ENCODE measurements around the gene JPT1. TPM values are rescaled to one million over a fixed set of nuclear protein-coding genes. Genes with fewer than 3 reads are reported as not detected.

Gene JPT1
- total RNA-seq, 1 experiment from 2014 or later = 341 TPM

DNA sequence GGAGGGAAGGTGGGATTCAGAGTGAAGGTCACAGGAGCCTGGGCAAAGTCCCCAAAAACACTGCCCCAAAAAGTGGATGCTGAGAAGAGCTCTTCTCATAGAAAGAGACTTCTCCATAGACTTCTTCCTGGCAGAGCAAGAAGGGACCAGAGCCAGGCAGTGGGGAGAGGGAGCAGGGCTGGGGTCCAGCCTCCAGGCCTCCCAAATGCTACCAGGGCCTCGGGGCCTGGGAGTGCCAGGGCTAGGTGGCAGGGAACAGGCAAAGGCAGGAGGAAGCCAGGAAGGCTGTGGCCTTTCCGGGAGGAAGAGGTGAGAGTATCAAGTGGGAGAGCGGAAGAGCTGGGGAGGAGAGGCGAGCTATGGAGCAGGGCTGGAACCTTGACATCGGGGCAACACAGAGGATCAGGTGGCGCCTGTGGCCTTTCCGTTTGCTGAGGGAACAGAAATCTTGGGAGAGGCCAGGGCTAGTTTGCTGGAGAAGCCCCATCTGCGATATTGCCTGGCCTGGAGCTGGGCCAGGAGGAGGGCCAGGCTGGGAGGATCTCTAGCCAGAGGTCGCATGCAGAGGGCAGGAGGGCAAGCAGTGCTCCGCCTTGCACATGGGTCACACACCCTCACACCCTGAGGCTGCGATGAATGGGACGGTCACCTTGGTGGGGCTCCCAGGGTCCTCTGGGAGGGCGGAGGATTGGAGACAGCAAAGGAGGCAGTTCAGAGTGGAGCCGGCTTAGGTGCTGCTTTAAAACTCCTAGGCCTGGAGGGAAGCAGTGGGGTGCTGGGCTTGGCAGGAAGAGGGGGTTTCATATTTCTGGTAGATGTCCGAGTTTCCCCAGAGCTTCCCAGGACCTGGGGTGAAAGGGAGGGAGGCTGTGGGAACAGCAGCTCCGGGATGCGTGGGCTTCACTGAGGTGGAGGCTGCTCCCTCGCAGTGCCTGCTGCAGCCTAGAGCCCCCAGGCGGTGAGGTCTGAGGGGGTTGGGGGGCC lies 63.1 kb downstream of the JPT1 start:
- peaks cover 5% of the 10 kb centered on the region; the same call in 1 of the 2 replicates for H3K36me3 Mint-ChIP-seq
- peak overlapping the region; percentile 45 for H3K4me3 Mint-ChIP-seq
- CTCF ChIA-PET = interaction anchor here (0.6 to 1.9 kb wide), 10 partner anchors 13 to 172 kb away, joined by 3 to 13 read pairs (median 4); no protein-coding TSS in a partner anchor
- H3K4me1 Mint-ChIP-seq = peaks cover 58% of the 10 kb centered on the region
- H3K27ac Mint-ChIP-seq = peak overlapping the region; percentile 91
- no peak for DNase-seq (ENCODE audit: low spot score)
- POLR2A ChIA-PET = no interaction called here
- TF ChIP-seq, protein P1, sequence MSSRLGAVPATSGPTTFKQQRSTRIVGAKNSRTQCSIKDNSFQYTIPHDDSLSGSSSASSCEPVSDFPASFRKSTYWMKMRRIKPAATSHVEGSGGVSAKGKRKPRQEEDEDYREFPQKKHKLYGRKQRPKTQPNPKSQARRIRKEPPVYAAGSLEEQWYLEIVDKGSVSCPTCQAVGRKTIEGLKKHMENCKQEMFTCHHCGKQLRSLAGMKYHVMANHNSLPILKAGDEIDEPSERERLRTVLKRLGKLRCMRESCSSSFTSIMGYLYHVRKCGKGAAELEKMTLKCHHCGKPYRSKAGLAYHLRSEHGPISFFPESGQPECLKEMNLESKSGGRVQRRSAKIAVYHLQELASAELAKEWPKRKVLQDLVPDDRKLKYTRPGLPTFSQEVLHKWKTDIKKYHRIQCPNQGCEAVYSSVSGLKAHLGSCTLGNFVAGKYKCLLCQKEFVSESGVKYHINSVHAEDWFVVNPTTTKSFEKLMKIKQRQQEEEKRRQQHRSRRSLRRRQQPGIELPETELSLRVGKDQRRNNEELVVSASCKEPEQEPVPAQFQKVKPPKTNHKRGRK (CRISPR knock-in tag; IDR thresholded peaks at IDR 0.05; ENCODE audit: borderline replicate concordance) = no peak
- peak; percentile 46 for TF ChIP-seq GABPB1 (CRISPR knock-in tag; IDR thresholded peaks at IDR 0.05)
- no peak for TF ChIP-seq ZNF317 (CRISPR knock-in tag; IDR thresholded peaks at IDR 0.05; ENCODE audit: borderline replicate concordance, low read depth)
- no peaks in the 10 kb centered on the region for H3K9me3 Mint-ChIP-seq
- no peak for ATAC-seq
- H3K27me3 Mint-ChIP-seq (ENCODE audit: low read depth) = no peaks in the 10 kb centered on the region; the same call in 1 of the 2 replicates

- Mint-ChIP-seq H3K4me3 (peak overlapping the region; percentile 86), H3K4me1 (peaks cover 66% of the 10 kb centered on the region), H3K27ac (peak overlapping the region; percentile 61), H3K27me3 (ENCODE audit: low read depth) (no peaks in the 10 kb centered on the region; the same call in 1 of the 2 replicates), H3K36me3 (no peaks in the 10 kb centered on the region), H3K9me3 (no peaks in the 10 kb centered on the region)
- TF ChIP-seq, protein P1 (CRISPR knock-in tag; IDR thresholded peaks at IDR 0.05; ENCODE audit: borderline replicate concordance) = no peak
- TF ChIP-seq ZNF263 (CRISPR knock-in tag; IDR thresholded peaks at IDR 0.05; ENCODE audit: low read depth) = no peak
- no peak for TF ChIP-seq ZNF121 (CRISPR knock-in tag; IDR thresholded peaks at IDR 0.05)
- no peak for TF ChIP-seq ETV6 (CRISPR knock-in tag; IDR thresholded peaks at IDR 0.05)
- no peak for TF ChIP-seq CDX4 (CRISPR knock-in tag; IDR thresholded peaks at IDR 0.05; ENCODE audit: borderline replicate concordance)
- no peak for TF ChIP-seq E2F4 (CRISPR knock-in tag; IDR thresholded peaks at IDR 0.05; ENCODE audit: borderline replicate concordance, low read depth)
- no peak for TF ChIP-seq SMAD3 (CRISPR knock-in tag; IDR thresholded peaks at IDR 0.05; ENCODE audit: borderline replicate concordance)
- no peak for TF ChIP-seq NR2C2 (CRISPR knock-in tag; IDR thresholded peaks at IDR 0.05)
- no peak for TF ChIP-seq FOXP1 (CRISPR knock-in tag; IDR thresholded peaks at IDR 0.05; ENCODE audit: borderline replicate concordance)
- no peak for DNase-seq (ENCODE audit: low spot score)
- ATAC-seq = peak; percentile 5
- POLR2A ChIA-PET = interaction anchor here (0.5 to 2.5 kb wide), 9 partner anchors 10 to 84 kb away, joined by 3 to 9 read pairs (median 4); partner anchors contain the start of genes ARMC7 and JPT1
- CTCF ChIA-PET = interaction anchor here (0.5 to 3.1 kb wide), 22 partner anchors 8 to 219 kb away, joined by 3 to 32 read pairs (median 8); partner anchors contain the start of genes MIF4GD, MRPL58, NT5C and NUP85
Measured at GRCh38 chr17:75088465-75089417, 65.6 kb downstream of the JPT1 start.
